HG03571 (cell line): Measurements from ENCODE around the gene PVRIG.
"Not testable (repeated sequence)": the region's sequence is repeated elsewhere in the genome, so short reads cannot be mapped to it uniquely, and the experiment has no call there.

Source experiments
- ATAC-seq: cut with Tn5 transposase; IDR thresholded peaks from one replicate; pipeline ENCODE4 v1.9.1; 2021; ENCODE audit not compliant: unreplicated experiment

PVRIG gene

DNA sequence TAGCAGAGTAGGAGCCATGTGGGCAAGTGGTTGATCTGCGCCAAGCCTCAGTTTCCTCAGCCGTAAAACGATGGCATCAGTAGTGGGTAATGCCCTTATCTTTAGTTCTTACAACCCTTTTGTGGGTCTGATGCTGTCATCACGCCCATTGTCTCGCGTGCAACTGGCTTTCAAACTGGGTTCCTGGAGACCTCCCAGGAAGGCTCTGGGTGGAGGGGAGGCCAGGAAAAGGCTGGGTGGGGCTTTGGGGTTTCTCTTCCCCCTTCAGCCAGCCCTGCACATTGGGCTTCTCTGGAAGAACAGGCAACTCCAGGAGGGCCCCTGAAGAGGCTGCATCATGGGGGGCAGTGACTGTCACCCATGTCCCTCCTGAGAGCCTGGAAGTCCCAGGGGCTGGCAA, 5.1 kb downstream of the PVRIG start:
- not testable (repeated sequence) for ATAC-seq

GRCh38 chr7:100234660-100235317, 15.0 kb downstream of the PVRIG start:
- not testable (repeated sequence) for ATAC-seq

DNA sequence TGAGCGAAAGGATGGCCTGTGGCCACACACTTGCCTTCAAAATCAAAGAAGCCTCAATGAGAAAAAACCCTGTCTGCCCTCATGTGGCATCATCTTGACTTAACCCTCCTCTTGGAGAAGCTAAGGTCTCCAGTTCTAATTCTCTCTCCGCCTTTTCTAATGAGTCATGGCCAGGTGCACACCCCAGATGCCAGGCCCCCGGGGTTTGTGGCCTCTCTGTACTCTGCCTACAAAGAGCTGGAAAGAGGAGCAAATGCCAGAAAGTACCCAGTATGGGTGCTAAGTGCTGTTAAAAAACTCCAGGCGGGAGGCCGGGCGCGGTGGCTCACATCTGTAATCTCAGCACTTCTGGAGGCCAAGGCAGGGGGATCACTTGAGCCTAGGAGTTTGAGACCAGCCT, 20.2 kb downstream of the PVRIG start:
- ATAC-seq: not testable (repeated sequence)

DNA sequence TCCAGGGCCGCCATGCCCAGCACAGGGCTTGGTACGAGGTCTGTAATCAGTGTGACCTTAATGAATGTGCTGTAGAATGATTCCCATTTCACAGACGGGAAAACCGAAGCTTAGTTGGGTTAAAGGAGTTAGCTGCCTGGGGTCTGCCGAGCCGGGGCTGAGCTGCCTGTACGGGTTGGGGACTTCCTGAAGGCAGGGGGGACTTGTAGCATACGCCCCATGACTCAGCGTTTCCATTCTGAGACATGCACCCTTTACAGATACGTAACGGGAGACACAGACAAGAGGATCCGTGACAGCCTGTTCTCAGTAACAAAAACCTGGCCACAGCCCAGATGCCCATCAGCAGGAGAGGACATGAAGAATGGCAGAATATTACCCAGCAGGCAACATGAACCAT, 23.6 kb downstream of the PVRIG start:
- ATAC-seq: peak; percentile 66

- not testable (repeated sequence) for ATAC-seq
Measured at GRCh38 chr7:100244988-100245605, 25.3 kb downstream of the PVRIG start.

- not testable (repeated sequence) for ATAC-seq
Measured at GRCh38 chr7:100246121-100246864, 26.5 kb downstream of the PVRIG start.

DNA sequence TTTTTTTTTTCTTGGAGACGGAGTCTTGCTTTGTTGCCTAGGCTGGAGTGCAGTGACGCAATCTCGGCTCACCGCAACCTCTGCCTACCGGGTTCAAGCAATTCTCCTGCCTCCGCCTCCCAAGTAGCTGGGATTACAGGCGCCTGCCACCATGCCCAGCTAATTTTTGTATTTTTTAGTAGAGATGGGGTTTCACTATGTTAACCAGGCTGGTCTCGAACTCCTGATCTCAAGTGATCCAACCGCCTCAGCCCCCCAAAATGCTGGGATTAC, 27.1 kb downstream of the PVRIG start:
- ATAC-seq: not testable (repeated sequence)

- ATAC-seq: no peak
Measured at GRCh38 chr7:100247152-100247757, 27.5 kb downstream of the PVRIG start.

DNA sequence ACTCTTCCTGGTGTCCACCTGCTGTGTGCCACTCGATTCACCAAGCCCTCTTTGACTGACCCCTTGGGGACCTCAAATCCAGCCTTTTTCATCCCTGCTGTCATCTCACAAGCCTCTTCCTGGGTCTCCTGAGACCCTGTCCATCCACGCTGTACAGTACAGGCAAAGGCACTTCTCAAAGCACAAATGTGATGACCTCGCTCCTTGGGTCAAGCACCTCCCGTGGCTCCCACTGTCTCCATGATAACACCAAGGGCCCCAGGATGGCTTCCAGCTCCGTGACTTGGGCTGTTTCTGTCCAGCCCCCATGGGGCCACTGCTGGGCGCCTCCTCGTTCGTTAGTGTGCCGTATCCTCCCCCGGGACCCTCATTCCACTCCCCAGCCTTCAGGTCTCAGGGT, 28.7 kb downstream of the PVRIG start:
- ATAC-seq: no peak

GRCh38 chr7:100257017-100257416, 37.3 kb downstream of the PVRIG start:
- ATAC-seq: no peak

GRCh38 chr7:100259984-100260383, 40.2 kb downstream of the PVRIG start:
- ATAC-seq: not testable (repeated sequence)

- ATAC-seq: not testable (repeated sequence)
Measured at GRCh38 chr7:100262896-100263295, 43.1 kb downstream of the PVRIG start.

DNA sequence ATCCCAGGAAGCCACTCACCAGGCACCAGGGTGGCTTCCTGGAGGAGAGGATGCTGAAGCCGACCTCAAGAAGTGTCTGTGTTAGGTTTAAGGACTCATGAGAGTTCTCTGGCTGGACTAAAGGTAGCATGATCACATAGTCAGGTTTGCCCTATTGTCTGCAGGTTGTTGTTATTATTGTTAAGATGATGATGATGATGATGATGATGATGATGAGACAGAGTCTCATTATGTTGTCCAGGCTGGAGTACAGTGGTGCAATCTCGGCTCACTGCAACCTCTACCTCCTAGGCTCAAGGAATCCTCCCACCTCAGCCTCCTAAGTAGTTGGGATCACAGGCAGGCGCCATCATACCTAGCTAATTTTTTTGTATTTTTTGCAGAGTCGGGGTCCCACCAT, 44.5 kb downstream of the PVRIG start:
- not testable (repeated sequence) for ATAC-seq

- not testable (repeated sequence) for ATAC-seq
Measured at GRCh38 chr7:100264669-100265165, 45.0 kb downstream of the PVRIG start.

DNA sequence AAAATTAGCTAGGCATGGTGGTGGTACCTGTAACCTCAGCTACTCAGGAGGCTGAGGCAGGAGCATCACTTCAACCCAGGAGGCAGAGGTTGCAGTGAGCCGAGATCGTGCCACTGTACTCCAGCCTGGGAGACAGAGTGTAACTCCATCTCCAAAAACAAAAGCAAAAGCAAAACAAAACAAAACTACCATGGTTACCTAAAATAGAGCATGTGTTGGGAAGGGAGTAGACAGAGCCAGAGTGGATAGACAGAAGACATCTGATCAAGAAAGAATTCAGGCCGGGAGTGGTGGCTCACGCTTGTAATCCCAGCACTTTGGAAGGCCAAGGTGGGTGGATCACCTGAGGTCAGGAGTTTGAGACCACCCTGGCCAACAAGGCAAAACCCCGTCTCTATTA, 46.1 kb downstream of the PVRIG start:
- not testable (repeated sequence) for ATAC-seq

GRCh38 chr7:100266576-100267354, 47.0 kb downstream of the PVRIG start:
- ATAC-seq: no peak

GRCh38 chr7:100267648-100268047, 47.9 kb downstream of the PVRIG start:
- no peak for ATAC-seq

DNA sequence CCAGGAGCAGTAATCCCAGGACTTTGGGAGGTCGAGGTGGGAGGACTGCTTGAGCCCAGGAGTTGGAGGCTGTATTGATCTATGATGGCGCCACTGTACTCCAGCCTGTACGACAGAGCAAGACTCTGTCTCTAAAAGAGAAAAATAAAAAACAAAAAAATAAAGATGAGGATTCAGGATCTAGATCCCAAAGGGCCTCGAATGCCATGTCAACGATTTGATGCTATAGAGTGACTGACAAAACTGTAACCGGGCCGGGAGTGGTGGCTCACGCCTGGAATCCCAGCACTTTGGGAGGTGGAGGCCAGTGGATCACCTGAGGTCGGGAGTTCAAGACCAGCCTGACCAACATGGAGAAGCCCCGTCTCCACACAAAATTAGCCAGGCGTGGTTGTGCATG, 49.1 kb downstream of the PVRIG start:
- not testable (repeated sequence) for ATAC-seq

GRCh38 chr7:100269306-100270045, 49.7 kb downstream of the PVRIG start:
- ATAC-seq: not testable (repeated sequence)
